ENCODE results near the gene PSTK.

Gene PSTK

GRCh38 chr10:122992031-122992585 is 11.9 kb downstream of the PSTK start:
- no peak for DNase-seq (ENCODE audit: low read depth)

- no peak for DNase-seq (ENCODE audit: low read depth)
Measured at GRCh38 chr10:122993797-122994336, 13.7 kb downstream of the PSTK start.

GRCh38 chr10:122995936-122996335 is 15.7 kb downstream of the PSTK start:
- no peak for DNase-seq (ENCODE audit: low read depth)

- no peak for DNase-seq (ENCODE audit: low read depth)
Measured at GRCh38 chr10:122997864-122998263, 17.7 kb downstream of the PSTK start.

GRCh38 chr10:122998360-122998917 is 18.2 kb downstream of the PSTK start:
- no peak for DNase-seq (ENCODE audit: low read depth)

GRCh38 chr10:122998934-122999333 is 18.7 kb downstream of the PSTK start:
- no peak for DNase-seq (ENCODE audit: low read depth)

- no peak for DNase-seq (ENCODE audit: low read depth)
Measured at GRCh38 chr10:122999347-122999746, 19.1 kb downstream of the PSTK start.

- no peak for DNase-seq (ENCODE audit: low read depth)
Measured at GRCh38 chr10:123000155-123000554, 20.0 kb downstream of the PSTK start.

GRCh38 chr10:123001370-123001769 is 21.2 kb downstream of the PSTK start:
- no peak for DNase-seq (ENCODE audit: low read depth)

GRCh38 chr10:123004298-123004697 is 24.1 kb downstream of the PSTK start:
- no peak for DNase-seq (ENCODE audit: low read depth)

- peak; percentile 28 for DNase-seq (ENCODE audit: low read depth)
Measured at GRCh38 chr10:123007558-123008354, 27.6 kb downstream of the PSTK start.

- DNase-seq (ENCODE audit: low read depth): peak; percentile 87
Measured at GRCh38 chr10:123008355-123009104, 28.3 kb downstream of the PSTK start, which contains the start of the genes ACADSB and IKZF5. Gene ACADSB, plus strand, starts transcription at chr10:123009006. Its CDS starts 24 bp downstream, at chr10:123009030. Gene IKZF5, minus strand, starts transcription at chr10:123008795. Its CDS starts 10,170 bp downstream, at chr10:122998625.

- DNase-seq (ENCODE audit: low read depth): peak; percentile 2
Measured at GRCh38 chr10:123009105-123009820, 29.1 kb downstream of the PSTK start.

- DNase-seq (ENCODE audit: low read depth): no peak
Measured at GRCh38 chr10:123011987-123012386, 31.8 kb downstream of the PSTK start.

- DNase-seq (ENCODE audit: low read depth): no peak
Measured at GRCh38 chr10:123013456-123014419, 33.5 kb downstream of the PSTK start.

- DNase-seq (ENCODE audit: low read depth): no peak
Measured at GRCh38 chr10:123014772-123015171, 34.6 kb downstream of the PSTK start.

GRCh38 chr10:123016228-123016627 is 36.0 kb downstream of the PSTK start:
- no peak for DNase-seq (ENCODE audit: low read depth)

- DNase-seq (ENCODE audit: low read depth): no peak
Measured at GRCh38 chr10:123017421-123018165, 37.4 kb downstream of the PSTK start.

GRCh38 chr10:123018531-123018930 is 38.3 kb downstream of the PSTK start:
- DNase-seq (ENCODE audit: low read depth): no peak

- no peak for DNase-seq (ENCODE audit: low read depth)
Measured at GRCh38 chr10:123019264-123019663, 39.1 kb downstream of the PSTK start.
